ENCODE data around the gene MGAT5B.

DNA sequence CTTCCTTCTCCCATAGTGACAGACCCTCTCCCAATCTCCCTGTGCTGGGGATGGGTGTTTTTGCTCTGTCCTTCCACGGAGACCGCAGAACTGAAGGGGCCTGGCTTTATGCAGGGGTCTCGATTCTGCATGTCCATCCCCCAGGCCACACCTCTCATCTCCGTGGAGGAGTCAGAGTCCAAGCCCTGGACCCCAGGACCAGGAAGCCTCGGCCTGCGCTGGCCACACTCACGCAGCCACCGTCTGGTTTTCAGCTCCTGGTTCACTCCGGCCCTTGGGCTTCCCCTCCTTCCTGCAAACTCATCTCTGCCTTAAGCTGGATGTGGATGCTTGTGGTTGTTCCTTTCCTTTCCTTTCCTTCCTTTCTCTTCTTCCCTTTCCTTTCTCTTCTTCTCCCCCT is 90.8 kb downstream of the MGAT5B start:
- TF ChIP-seq EZH2 (IDR thresholded peaks at IDR 0.05) = no peak
- TF ChIP-seq, protein P1, sequence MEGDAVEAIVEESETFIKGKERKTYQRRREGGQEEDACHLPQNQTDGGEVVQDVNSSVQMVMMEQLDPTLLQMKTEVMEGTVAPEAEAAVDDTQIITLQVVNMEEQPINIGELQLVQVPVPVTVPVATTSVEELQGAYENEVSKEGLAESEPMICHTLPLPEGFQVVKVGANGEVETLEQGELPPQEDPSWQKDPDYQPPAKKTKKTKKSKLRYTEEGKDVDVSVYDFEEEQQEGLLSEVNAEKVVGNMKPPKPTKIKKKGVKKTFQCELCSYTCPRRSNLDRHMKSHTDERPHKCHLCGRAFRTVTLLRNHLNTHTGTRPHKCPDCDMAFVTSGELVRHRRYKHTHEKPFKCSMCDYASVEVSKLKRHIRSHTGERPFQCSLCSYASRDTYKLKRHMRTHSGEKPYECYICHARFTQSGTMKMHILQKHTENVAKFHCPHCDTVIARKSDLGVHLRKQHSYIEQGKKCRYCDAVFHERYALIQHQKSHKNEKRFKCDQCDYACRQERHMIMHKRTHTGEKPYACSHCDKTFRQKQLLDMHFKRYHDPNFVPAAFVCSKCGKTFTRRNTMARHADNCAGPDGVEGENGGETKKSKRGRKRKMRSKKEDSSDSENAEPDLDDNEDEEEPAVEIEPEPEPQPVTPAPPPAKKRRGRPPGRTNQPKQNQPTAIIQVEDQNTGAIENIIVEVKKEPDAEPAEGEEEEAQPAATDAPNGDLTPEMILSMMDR (IDR thresholded peaks at IDR 0.05) = no peak
- TF ChIP-seq EZH2phosphoT487 (IDR thresholded peaks at IDR 0.05) = no peak
